GM19023 (cell line): Measurements from ENCODE around the gene IGF2.

Experiments
- ATAC-seq: cut with Tn5 transposase; IDR thresholded peaks from one replicate; pipeline ENCODE4 v1.9.1; 2021; ENCODE audit warnings: mild to moderate bottlenecking, moderate library complexity; ENCODE audit not compliant: unreplicated experiment

IGF2 gene

GRCh38 chr11:2154195-2154585 lies 15.0 kb upstream of the IGF2 start:
- no peak for ATAC-seq

- no peak for ATAC-seq
Measured at GRCh38 chr11:2153581-2154194, 14.5 kb upstream of the IGF2 start.

- ATAC-seq: no peak
Measured at GRCh38 chr11:2151500-2152257, 12.5 kb upstream of the IGF2 start.

- ATAC-seq: no peak
Measured at GRCh38 chr11:2149864-2150847, 11.0 kb upstream of the IGF2 start.

- ATAC-seq: no peak
Measured at GRCh38 chr11:2149460-2149859, 10.3 kb upstream of the IGF2 start.

- ATAC-seq: no peak
Measured at GRCh38 chr11:2148595-2148994, 9.4 kb upstream of the IGF2 start.

GRCh38 chr11:2147391-2147790 lies 8.2 kb upstream of the IGF2 start:
- no peak for ATAC-seq

GRCh38 chr11:2146051-2146450 lies 6.9 kb upstream of the IGF2 start:
- ATAC-seq: no peak

- no peak for ATAC-seq
Measured at GRCh38 chr11:2144544-2145248, 5.5 kb upstream of the IGF2 start.

GRCh38 chr11:2143799-2144543 lies 4.8 kb upstream of the IGF2 start:
- ATAC-seq: no peak

- ATAC-seq: no peak
Measured at GRCh38 chr11:2143477-2143798, 4.2 kb upstream of the IGF2 start.

- no peak for ATAC-seq
Measured at GRCh38 chr11:2142762-2143202, 3.6 kb upstream of the IGF2 start.

GRCh38 chr11:2142300-2142759 lies 3.1 kb upstream of the IGF2 start:
- no peak for ATAC-seq

- ATAC-seq: no peak
Measured at GRCh38 chr11:2140411-2141400, 1.5 kb upstream of the IGF2 start.

- no peak for ATAC-seq
Measured at GRCh38 chr11:2139621-2140337, 590 bp upstream of the IGF2 start.

- no peak for ATAC-seq
Measured at GRCh38 chr11:2138431-2139122, 612 bp downstream of the IGF2 start.

GRCh38 chr11:2138068-2138430 lies 1.1 kb downstream of the IGF2 start:
- no peak for ATAC-seq
